Fibroblast of skin of right quadriceps (primary cell): ENCODE measurements around the gene PDE8A.
"Not testable (repeated sequence)": the region's sequence is repeated elsewhere in the genome, so short reads cannot be mapped to it uniquely, and the experiment has no call there.

Experiments
- DNase-seq: peaks from one replicate; pipeline ENCODE4 v3.0.0-alpha.2; 2013

The PDE8A gene

GRCh38 chr15:85011724-85012123 lies 30.1 kb downstream of the PDE8A start:
- DNase-seq: not testable (repeated sequence)

- no peak for DNase-seq
Measured at GRCh38 chr15:85013785-85014184, 32.1 kb downstream of the PDE8A start.

- no peak for DNase-seq
Measured at GRCh38 chr15:85014932-85015331, 33.3 kb downstream of the PDE8A start.

GRCh38 chr15:85016275-85016674 lies 34.6 kb downstream of the PDE8A start:
- DNase-seq: peak; percentile 31

GRCh38 chr15:85019815-85020590 lies 38.3 kb downstream of the PDE8A start:
- DNase-seq: no peak

- no peak for DNase-seq
Measured at GRCh38 chr15:85021409-85021808, 39.8 kb downstream of the PDE8A start.

DNA sequence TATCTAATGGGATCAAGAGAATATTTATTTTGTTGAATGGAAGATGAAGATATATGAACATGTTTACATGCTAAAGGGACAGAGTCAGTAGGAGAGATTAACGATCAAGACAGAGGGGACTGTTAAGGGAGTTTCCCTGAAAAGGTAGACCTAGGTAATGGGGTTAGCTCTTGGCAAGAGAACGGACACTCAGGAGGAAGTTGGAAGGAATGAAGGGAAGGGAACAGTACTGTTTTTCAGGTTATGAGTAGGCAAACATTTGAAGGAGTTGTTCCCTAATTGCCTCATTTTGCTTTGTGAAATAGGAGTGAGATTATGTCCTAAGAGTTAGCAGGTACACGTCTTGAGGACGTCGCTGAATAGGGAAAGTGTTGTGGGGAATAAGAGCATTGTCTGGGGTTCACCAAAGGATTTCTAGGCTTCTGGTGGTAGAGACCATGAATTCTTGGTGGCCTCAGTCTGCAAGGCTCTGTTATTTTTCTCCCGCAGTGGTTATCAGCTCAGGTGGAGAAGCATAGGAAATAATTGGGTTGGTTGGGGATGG lies 41.3 kb downstream of the PDE8A start:
- no peak for DNase-seq

DNA sequence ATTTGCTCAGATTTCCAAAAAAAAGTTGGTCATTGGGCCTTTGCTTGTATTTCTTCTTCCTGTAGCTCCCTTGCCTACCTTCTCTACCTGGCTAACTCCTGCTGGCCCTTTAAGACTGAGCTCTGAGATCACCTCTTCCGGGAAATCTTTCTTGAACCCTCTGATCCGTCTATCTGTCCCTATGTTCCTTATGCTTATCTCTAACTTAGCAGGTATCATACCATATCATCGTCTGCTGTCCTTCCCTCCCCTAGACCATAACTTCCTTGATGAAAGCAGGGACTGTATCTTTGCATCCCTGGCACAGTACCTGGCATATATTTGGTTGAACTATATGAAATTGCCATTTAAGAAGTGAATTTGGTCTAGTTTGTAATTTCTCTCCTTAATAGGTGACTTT lies 42.3 kb downstream of the PDE8A start:
- DNase-seq: no peak

DNA sequence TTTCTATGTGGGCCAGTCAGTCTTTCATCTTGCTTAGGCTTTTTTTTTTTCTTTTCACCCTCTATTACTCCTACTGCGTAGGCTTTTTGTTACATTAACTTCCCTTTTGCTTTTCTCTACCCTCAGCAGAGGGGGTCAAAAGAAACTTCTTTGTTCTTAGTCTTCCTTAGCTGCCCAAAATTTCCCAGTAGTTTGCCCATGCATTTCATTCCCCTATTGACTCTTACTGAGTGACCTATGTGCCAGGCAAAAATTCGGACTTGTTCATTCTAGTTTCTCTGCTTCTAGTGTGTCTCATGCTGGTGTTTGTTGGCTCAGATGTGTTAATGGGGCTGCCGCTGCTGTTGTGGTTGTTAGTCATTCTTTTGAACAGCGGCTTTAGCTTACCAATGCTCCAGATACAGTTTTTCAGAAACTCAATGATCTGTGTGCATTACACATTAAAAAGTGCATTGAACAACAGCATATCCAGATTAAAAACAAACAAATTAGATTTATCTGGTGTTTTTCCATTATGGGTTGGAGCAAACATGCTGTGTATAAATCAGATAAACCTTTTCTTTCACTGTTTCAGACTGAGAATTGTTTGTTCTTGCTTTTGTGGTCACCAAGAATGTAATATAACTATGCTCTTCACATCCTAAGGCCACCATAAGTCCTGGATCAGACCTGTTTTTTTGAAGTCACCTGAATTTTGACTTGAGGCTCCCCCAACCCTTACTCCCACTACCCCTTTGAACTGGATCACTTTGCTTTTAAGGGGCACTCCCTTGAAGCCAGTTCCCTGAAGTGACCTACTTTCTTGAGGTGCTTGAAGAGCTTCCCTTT lies 43.1 kb downstream of the PDE8A start:
- DNase-seq: peak; percentile 67

GRCh38 chr15:85025516-85026251 lies 44.0 kb downstream of the PDE8A start:
- no peak for DNase-seq

- no peak for DNase-seq
Measured at GRCh38 chr15:85026304-85027032, 44.8 kb downstream of the PDE8A start.

- DNase-seq: no peak
Measured at GRCh38 chr15:85027033-85027380, 45.4 kb downstream of the PDE8A start.

- no peak for DNase-seq
Measured at GRCh38 chr15:85027421-85027820, 45.8 kb downstream of the PDE8A start.

GRCh38 chr15:85028416-85028815 lies 46.8 kb downstream of the PDE8A start:
- no peak for DNase-seq

GRCh38 chr15:85029221-85029620 lies 47.6 kb downstream of the PDE8A start:
- DNase-seq: no peak

DNA sequence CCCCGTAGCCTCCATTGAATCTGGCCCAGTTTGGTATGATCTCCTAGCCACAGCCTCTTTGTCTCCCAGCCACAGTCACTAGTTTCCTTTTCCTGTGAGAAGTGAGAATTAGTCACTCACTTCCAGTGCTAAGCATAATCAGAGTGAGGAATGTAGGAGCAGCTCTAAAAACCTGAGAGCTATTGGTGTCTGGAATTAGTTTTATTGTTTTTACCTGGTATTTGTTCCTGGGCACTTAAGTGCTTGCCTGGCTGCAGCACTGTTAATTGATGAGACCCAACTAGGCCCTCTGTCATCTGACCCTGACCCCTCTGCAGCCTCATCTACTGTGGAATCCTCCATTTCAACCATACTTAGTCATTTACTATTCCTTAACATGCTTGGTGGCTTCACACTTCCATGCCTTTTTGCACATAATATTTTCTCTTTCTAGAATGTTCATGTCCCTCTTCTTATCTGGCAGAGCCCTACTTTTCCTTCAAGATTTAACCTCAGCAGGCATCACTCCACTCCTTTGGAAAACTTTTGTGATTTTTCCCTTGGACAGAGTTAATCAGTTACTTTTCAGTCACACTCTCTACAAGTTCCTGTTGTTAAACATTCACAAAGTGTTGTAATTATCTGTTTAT lies 48.8 kb downstream of the PDE8A start:
- DNase-seq: peak; percentile 53

DNA sequence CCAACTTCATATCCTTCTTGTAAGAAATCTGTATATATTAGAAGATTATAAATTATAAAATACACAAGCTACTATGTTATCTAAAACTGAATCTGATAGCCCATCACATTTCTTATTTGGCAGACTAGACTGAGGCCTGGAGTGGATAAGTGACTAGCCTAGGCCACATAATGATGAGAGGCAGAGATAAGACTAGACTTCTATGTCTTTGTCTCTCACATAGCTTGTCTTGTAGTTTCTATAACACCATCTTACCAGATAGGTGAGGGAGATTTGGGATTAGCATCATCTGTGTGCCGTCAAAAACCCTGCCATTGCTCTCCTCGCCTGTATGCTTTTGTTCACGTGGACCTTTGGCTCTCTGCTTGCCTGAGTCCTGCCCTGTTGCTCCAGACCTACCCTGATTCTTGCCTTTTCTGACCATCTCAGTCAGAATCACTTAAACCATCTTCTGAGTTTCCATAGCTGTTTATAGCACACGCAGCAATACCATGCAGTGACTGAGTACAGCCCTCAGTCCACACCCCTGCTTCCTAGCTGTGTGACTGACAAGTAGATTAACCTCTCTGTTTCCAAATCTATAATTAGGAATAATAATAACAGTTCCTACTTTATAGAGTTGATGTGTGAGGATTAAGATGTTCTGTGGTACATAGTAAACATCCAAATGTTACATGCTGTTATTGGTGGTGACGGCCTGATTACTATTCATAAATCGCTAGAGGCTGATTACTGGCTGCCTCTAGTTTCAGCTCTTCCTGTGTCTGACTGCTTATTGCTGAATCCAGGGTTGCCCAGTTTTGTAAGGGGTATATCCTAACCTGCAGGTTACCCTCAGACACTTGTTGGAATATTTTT lies 49.7 kb downstream of the PDE8A start:
- no peak for DNase-seq

DNA sequence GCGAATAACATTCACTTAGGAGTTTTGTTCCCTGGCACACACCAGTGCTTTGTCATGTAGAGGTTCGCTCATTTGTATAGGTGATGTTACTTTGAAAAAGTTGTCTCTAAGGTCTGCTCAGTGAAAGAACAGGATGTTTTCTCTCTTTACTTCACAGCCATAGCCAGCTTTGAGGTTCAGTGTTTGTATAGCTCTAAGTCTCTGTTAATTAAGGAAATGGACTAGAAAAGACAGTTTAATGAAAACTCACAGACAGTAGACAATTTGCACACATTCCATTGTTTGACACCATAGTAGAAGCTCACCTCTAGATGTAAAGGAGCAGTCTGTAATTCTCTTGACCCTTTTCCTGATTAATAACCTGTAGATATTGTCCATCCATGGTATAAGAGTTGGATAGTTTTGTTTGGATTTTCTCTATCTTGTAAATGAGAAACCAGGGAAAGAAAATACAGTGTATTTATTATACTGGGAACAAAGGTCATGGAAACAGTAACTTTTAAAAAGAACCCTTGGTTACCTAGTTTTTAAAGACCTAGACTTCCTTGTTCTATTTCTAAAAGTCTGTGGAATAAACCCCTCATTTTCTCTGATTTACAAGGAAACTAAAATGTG lies 50.4 kb downstream of the PDE8A start:
- DNase-seq: no peak

DNA sequence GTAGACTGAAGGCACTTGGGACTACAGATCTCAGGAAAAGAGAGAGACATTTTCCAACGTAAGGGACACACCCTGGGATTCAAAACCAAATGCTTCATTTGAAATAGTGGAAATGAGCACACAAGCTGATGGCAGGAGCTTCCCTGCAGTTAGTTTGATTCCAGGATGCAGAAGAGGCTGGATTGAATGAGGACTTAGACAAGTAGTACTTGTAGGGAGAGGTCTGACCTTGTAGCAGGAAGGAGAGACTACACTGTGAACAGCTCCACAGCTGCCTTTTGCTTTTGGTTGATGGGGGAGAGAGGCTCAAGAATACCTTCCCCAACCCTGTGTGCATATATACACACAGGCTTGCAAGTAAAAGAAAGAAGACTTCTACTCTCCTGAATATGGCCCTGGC lies 51.5 kb downstream of the PDE8A start:
- DNase-seq: no peak

GRCh38 chr15:85034276-85034675 lies 52.6 kb downstream of the PDE8A start:
- no peak for DNase-seq

GRCh38 chr15:85035980-85036379 lies 54.3 kb downstream of the PDE8A start:
- peak; percentile 8 for DNase-seq
